Calu3 (cell line): Measurements from ENCODE around the gene SPOCD1. TPM values are rescaled to one million over a fixed set of nuclear protein-coding genes. Genes with fewer than 3 reads are reported as not detected.

Experiments used
- BruUV-seq: library from RNA; stranded (reverse); fragments of 400-500 nt; replicated peaks from 2 replicates; lab custom pipeline; 2021; lab: Mats Ljungman, UMichigan
- CTCF ChIA-PET: fragments of 300-600 bp; sonication (Branson Sonifier 250); formaldehyde crosslinking; loops from one replicate; lab custom pipeline; 2022; ENCODE audit warnings: antibody characterized with exemption; lab: Charles Lee
- DNase-seq: peaks from one replicate; pipeline ENCODE4 v3.0.0; 2022
- H3K27ac Mint-ChIP-seq: one replicate; pipeline ENCODE4 v1.8.0; 2022; ENCODE audit warnings: mixed read lengths; ENCODE audit not compliant: unreplicated experiment
- H3K27me3 Mint-ChIP-seq: one replicate; pipeline ENCODE4 v1.8.0; 2022; ENCODE audit warnings: mixed read lengths; ENCODE audit not compliant: unreplicated experiment
- H3K36me3 Mint-ChIP-seq: one replicate; pipeline ENCODE4 v1.8.0; 2022; ENCODE audit warnings: mild to moderate bottlenecking, moderate library complexity, mixed read lengths; ENCODE audit not compliant: insufficient read depth, unreplicated experiment
- H3K4me1 Mint-ChIP-seq: one replicate; pipeline ENCODE4 v1.8.0; 2022; ENCODE audit warnings: mild to moderate bottlenecking, low read depth, mixed read lengths; ENCODE audit not compliant: unreplicated experiment
- H3K4me3 Mint-ChIP-seq: one replicate; pipeline ENCODE4 v1.8.0; 2022; ENCODE audit warnings: mild to moderate bottlenecking, low read depth, moderate library complexity, mixed read lengths; ENCODE audit not compliant: unreplicated experiment
- H3K9me3 Mint-ChIP-seq: one replicate; pipeline ENCODE4 v1.8.0; 2022; ENCODE audit warnings: low read depth, mixed read lengths; ENCODE audit not compliant: unreplicated experiment
- CTCF ChIP-seq: fragments of 200-600 bp; IDR thresholded peaks from one replicate; pipeline ENCODE4 v1.8.0; 2022; ENCODE audit warnings: antibody characterized with exemption; ENCODE audit not compliant: unreplicated experiment
- intact Hi-C: fragments of 100-400 bp; cut with micrococcal nuclease; formaldehyde crosslinking; loops from one replicate; pipeline ENCODE4 v1.10.0; 2022; ENCODE audit not compliant: unreplicated experiment
- microRNA-seq: library from miRNA; unstranded; fragments of <30 nt; microRNA quantifications from one replicate; pipeline ENCODE4 v1.2.0, GENCODE V29; 2022
- total RNA-seq: library from RNA; stranded (reverse); gene quantifications from 2 replicates; pipeline ENCODE4 v1.2.3, GENCODE V29; 2022

The SPOCD1 gene
- total RNA-seq, 1 experiment from 2014 or later, result 6.3 TPM

- Mint-ChIP-seq H3K27ac (no peak overlapping the region), H3K9me3 (no peaks in the 10 kb centered on the region), H3K4me1 (peaks cover 30% of the 10 kb centered on the region), H3K36me3 (no peaks in the 10 kb centered on the region), H3K27me3 (peaks cover 59% of the 10 kb centered on the region), H3K4me3 (no peak overlapping the region)
- no peak for DNase-seq
- intact Hi-C loops, result no loop called here
- BruUV-seq, result no TSS peak
- TF ChIP-seq CTCF, result no peak
- CTCF ChIA-PET, result no interaction called here
These were observed 73.2 kb downstream of the SPOCD1 start for GRCh38 chr1:31742462-31743212.

Small RNAs within 50 kb of the gene (microRNA-seq; reads per million reads assigned to microRNA genes)
- not detected for gene MIR4254

Other genes starting within 250 kb of the SPOCD1 start
- gene TINAGL1, start 239.5 kb downstream of the SPOCD1 start, total RNA-seq, result 388 and 430 TPM in 2 replicates
- gene HCRTR1, start 198.3 kb downstream of the SPOCD1 start, total RNA-seq, result not detected in 2 replicates
- 61.5 and 65.2 TPM in 2 replicates for gene PEF1, start 171.1 kb downstream of the SPOCD1 start, total RNA-seq
- 3.8 and 9.2 TPM in 2 replicates for gene COL16A1, start 112.0 kb downstream of the SPOCD1 start, total RNA-seq
- 1.9 and 2.9 TPM in 2 replicates for gene ADGRB2, start 51.7 kb downstream of the SPOCD1 start, total RNA-seq
- 337 and 366 TPM in 2 replicates for gene PTP4A2, start 122.3 kb upstream of the SPOCD1 start, total RNA-seq
- 158 and 159 TPM in 2 replicates for gene KHDRBS1, start 197.8 kb upstream of the SPOCD1 start, total RNA-seq